KBM-7 (cell line): ENCODE data around the gene GRIK2.

Experiments
- DNase-seq: peaks from one replicate; pipeline ENCODE4 v3.0.0-alpha.2; 2015
- in situ Hi-C: fragments of 300-500 bp; cut with MboI; formaldehyde crosslinking; loops from 2 replicates; pipeline ENCODE4 v1.14.3; 2020; ENCODE audit warnings: low sequenced_read_pairs, low pct_unique_long_range_greater_than_20kb, mixed read lengths

GRIK2 gene

GRCh38 chr6:101444717-101445116 is 51.2 kb downstream of the GRIK2 start:
- DNase-seq, result no peak
- in situ Hi-C loops, result no loop called here

- no peak for DNase-seq
- in situ Hi-C loops, result no loop called here
Observed at GRCh38 chr6:101445527-101445926, 52.0 kb downstream of the GRIK2 start.

- no peak for DNase-seq
- in situ Hi-C loops, result no loop called here
Observed at GRCh38 chr6:101450901-101451300, 57.4 kb downstream of the GRIK2 start.

- in situ Hi-C loops, result no loop called here
- no peak for DNase-seq
Observed at GRCh38 chr6:101451981-101452380, 58.5 kb downstream of the GRIK2 start.

- in situ Hi-C loops, result no loop called here
- no peak for DNase-seq
Observed at GRCh38 chr6:101453221-101453620, 59.7 kb downstream of the GRIK2 start.

- no peak for DNase-seq
- in situ Hi-C loops, result no loop called here
Observed at GRCh38 chr6:101454106-101454676, 60.7 kb downstream of the GRIK2 start.

GRCh38 chr6:101458336-101458735 is 64.8 kb downstream of the GRIK2 start:
- no peak for DNase-seq
- in situ Hi-C loops, result no loop called here

GRCh38 chr6:101458826-101459225 is 65.3 kb downstream of the GRIK2 start:
- in situ Hi-C loops, result no loop called here
- no peak for DNase-seq

GRCh38 chr6:101462576-101462975 is 69.1 kb downstream of the GRIK2 start:
- in situ Hi-C loops, result no loop called here
- DNase-seq, result no peak

- no peak for DNase-seq
- in situ Hi-C loops, result no loop called here
Observed at GRCh38 chr6:101465863-101466262, 72.4 kb downstream of the GRIK2 start.

- in situ Hi-C loops, result no loop called here
- DNase-seq, result no peak
Observed at GRCh38 chr6:101477436-101477835, 83.9 kb downstream of the GRIK2 start.

GRCh38 chr6:101478891-101479290 is 85.4 kb downstream of the GRIK2 start:
- DNase-seq, result no peak

GRCh38 chr6:101482606-101483005 is 89.1 kb downstream of the GRIK2 start:
- in situ Hi-C loops, result no loop called here
- no peak for DNase-seq

More at GRCh38 chr6:101478891-101479290, 85.4 kb downstream of the GRIK2 start:
- in situ Hi-C loops, result no loop called here

GRCh38 chr6:101484781-101485180 is 91.3 kb downstream of the GRIK2 start:
- in situ Hi-C loops, result no loop called here
- DNase-seq, result no peak

GRCh38 chr6:101486124-101486523 is 92.6 kb downstream of the GRIK2 start:
- no peak for DNase-seq
- in situ Hi-C loops, result no loop called here

GRCh38 chr6:101486726-101487125 is 93.2 kb downstream of the GRIK2 start:
- no peak for DNase-seq
- in situ Hi-C loops, result no loop called here

- DNase-seq, result no peak
- in situ Hi-C loops, result no loop called here
Observed at GRCh38 chr6:101489456-101489855, 95.9 kb downstream of the GRIK2 start.

- DNase-seq, result no peak
- in situ Hi-C loops, result no loop called here
Observed at GRCh38 chr6:101490857-101491256, 97.3 kb downstream of the GRIK2 start.

- DNase-seq, result no peak
- in situ Hi-C loops, result no loop called here
Observed at GRCh38 chr6:101502818-101503217, 109.3 kb downstream of the GRIK2 start.

GRCh38 chr6:101509536-101509935 is 116.0 kb downstream of the GRIK2 start:
- no peak for DNase-seq
- in situ Hi-C loops, result no loop called here

- no peak for DNase-seq
- in situ Hi-C loops, result no loop called here
Observed at GRCh38 chr6:101513181-101513580, 119.7 kb downstream of the GRIK2 start.

GRCh38 chr6:101516578-101516977 is 123.1 kb downstream of the GRIK2 start:
- DNase-seq, result no peak
- in situ Hi-C loops, result no loop called here
